Retinal pigment epithelial cell (primary cell): Measurements from ENCODE around the gene PLD2.
"Not testable (repeated sequence)": the region's sequence is repeated elsewhere in the genome, so short reads cannot be mapped to it uniquely, and the experiment has no call there.

Source experiments
- DNase-seq: peaks from one replicate; pipeline ENCODE4 v3.0.0-alpha.2; 2010; ENCODE audit warnings: low read depth
- H3K4me3 ChIP-seq: 2 replicates; pipeline ENCODE4 v1.5.1; 2011; ENCODE audit warnings: mild to moderate bottlenecking, low read length, control low read depth, moderate library complexity
- TF ChIP-seq, protein P1 (sequence below): conservative IDR thresholded peaks from 2 replicates; pipeline ENCODE4 v1.5.1; 2011; ENCODE audit warnings: low read depth, low read length, control low read depth, inconsistent platforms

The PLD2 gene

DNA sequence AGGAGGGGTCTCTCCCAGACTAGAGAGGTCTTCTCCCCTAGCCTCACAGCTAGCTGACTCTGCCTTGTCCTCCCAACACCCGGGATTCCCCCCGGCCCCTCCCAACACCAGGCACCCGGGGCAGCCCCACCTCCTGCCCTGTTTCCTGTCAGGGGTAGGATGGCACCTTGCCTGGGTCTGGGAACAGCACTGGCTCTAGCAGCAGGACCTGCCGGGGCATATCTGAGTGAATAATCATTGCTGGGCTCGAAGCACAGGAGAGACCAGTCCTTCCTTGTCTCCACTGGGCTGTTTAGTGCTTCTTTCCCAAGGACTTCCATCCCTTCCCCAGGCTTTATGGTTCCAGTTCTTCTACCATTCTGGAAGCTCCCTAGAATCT lies 51.9 kb downstream of the PLD2 start:
- DNase-seq = no peak
- TF ChIP-seq, protein P1, sequence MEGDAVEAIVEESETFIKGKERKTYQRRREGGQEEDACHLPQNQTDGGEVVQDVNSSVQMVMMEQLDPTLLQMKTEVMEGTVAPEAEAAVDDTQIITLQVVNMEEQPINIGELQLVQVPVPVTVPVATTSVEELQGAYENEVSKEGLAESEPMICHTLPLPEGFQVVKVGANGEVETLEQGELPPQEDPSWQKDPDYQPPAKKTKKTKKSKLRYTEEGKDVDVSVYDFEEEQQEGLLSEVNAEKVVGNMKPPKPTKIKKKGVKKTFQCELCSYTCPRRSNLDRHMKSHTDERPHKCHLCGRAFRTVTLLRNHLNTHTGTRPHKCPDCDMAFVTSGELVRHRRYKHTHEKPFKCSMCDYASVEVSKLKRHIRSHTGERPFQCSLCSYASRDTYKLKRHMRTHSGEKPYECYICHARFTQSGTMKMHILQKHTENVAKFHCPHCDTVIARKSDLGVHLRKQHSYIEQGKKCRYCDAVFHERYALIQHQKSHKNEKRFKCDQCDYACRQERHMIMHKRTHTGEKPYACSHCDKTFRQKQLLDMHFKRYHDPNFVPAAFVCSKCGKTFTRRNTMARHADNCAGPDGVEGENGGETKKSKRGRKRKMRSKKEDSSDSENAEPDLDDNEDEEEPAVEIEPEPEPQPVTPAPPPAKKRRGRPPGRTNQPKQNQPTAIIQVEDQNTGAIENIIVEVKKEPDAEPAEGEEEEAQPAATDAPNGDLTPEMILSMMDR = no peak
- H3K4me3 ChIP-seq = no peak overlapping the region

- TF ChIP-seq, protein P1 = no peak
- no peak for DNase-seq
- H3K4me3 ChIP-seq = no peak overlapping the region
Measured at GRCh38 chr17:4859816-4860625, 53.1 kb downstream of the PLD2 start.

DNA sequence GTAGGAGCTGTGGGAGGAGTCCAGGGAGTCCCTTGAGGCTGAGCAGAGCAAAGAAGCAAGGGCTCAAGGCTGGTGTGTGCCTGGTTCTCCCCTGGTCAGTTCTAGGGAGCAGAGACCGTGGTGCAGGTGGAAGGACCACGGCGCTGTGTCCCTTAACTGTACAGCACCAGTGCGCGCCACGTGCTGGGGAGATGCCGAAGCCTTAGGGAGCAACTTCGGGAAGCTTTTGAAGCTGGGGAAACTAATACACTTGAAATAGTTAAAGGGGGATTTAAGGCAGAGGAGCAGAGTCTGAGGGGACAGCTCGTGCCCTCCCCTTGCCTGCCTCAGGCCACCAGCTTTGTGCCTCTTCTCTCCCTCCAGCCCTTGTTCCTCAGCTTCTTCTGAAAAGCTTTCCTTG lies 53.7 kb downstream of the PLD2 start:
- TF ChIP-seq, protein P1 = no peak
- H3K4me3 ChIP-seq = no peak overlapping the region
- no peak for DNase-seq

- no peak for DNase-seq
- no peak overlapping the region for H3K4me3 ChIP-seq
- TF ChIP-seq, protein P1 = no peak
Measured at GRCh38 chr17:4861052-4861451, 54.1 kb downstream of the PLD2 start.

DNA sequence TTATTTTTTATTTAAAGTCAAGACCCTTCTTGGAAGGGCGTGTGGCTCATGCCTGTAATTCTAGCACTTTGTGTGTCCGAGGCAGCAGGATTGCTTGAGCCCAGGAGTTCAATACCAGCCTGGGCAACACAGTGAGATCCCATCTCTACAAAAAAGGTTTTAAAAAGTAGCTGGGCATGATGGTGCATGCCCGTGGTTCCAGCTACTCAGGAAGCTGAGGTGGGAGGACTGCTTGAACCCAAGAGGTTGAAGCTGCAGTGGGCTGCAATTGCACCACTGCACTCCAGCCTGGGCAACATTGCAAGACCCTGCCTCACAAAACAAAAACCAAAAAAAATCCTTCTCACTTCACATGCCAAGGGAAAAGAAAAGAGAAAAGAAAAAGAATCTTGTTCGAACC lies 55.8 kb downstream of the PLD2 start:
- H3K4me3 ChIP-seq = no peak overlapping the region
- no peak for DNase-seq
- TF ChIP-seq, protein P1 = no peak

DNA sequence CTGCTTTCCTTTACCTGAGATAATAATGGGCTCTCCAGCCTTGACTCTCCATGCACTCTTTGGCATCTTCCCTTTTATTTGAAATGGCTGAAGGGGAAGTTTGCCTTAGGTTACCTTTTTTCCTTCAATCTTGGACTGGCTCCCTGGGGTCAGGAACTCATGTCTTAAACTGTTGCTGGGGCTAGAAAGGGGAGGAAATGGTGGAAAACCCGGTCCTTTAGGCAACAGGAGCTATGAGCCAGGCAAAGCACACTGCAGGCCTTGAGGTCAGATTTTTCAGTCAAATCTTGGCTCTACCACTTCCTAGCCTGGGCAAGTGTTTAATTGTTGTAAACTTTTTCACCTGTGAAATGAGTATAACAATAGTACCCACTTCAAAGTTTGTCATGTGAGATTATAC lies 56.4 kb downstream of the PLD2 start:
- TF ChIP-seq, protein P1 = no peak
- DNase-seq = no peak
- H3K4me3 ChIP-seq = no peak overlapping the region

- DNase-seq = not testable (repeated sequence)
Measured at GRCh38 chr17:4867535-4867934, 60.6 kb downstream of the PLD2 start.

GRCh38 chr17:4869058-4869998 lies 62.4 kb downstream of the PLD2 start:
- DNase-seq, H3K4me3 ChIP-seq: not testable (repeated sequence)

More at GRCh38 chr17:4867535-4867934, 60.6 kb downstream of the PLD2 start:
- not testable (repeated sequence) for H3K4me3 ChIP-seq
